Activated CD4-positive, alpha-beta T cell treated with anti-CD3 and anti-CD28 coated beads for 1 hour (primary cell): ENCODE data around the gene PRKAB1.
"Not testable (repeated sequence)": the region's sequence is repeated elsewhere in the genome, so short reads cannot be mapped to it uniquely, and the experiment has no call there.

Experiments used
- DNase-seq: peaks from one replicate; pipeline ENCODE4 v3.0.0-alpha.2; 2020

The PRKAB1 gene

GRCh38 chr12:119667577-119668323, at the start of gene PRKAB1:
TSS of gene PRKAB1 (plus strand) at chr12:119668133. CDS start at chr12:119668245, 112 bp downstream.
- DNase-seq = peak; percentile 92

GRCh38 chr12:119618328-119618896, 49.5 kb upstream of the PRKAB1 start:
- not testable (repeated sequence) for DNase-seq

GRCh38 chr12:119620490-119620889, 47.4 kb upstream of the PRKAB1 start:
- DNase-seq = no peak

- no peak for DNase-seq
These were observed 46.1 kb upstream of the PRKAB1 start for GRCh38 chr12:119621878-119622277.

- no peak for DNase-seq
These were observed 43.0 kb upstream of the PRKAB1 start for GRCh38 chr12:119624966-119625365.

- no peak for DNase-seq
These were observed 40.8 kb upstream of the PRKAB1 start for GRCh38 chr12:119627019-119627643.

GRCh38 chr12:119627686-119628085, 40.2 kb upstream of the PRKAB1 start:
- DNase-seq = no peak

GRCh38 chr12:119630223-119630780, 37.6 kb upstream of the PRKAB1 start:
- DNase-seq = no peak

GRCh38 chr12:119630962-119631550, 36.9 kb upstream of the PRKAB1 start:
- DNase-seq = no peak

GRCh38 chr12:119631930-119632678, 35.8 kb upstream of the PRKAB1 start:
- no peak for DNase-seq

GRCh38 chr12:119634743-119635142, 33.2 kb upstream of the PRKAB1 start:
- no peak for DNase-seq

- no peak for DNase-seq
These were observed 24.9 kb upstream of the PRKAB1 start for GRCh38 chr12:119642986-119643385.

- DNase-seq = no peak
These were observed 23.0 kb upstream of the PRKAB1 start for GRCh38 chr12:119644930-119645329.

- DNase-seq = no peak
These were observed 22.3 kb upstream of the PRKAB1 start for GRCh38 chr12:119645535-119646059.

GRCh38 chr12:119649202-119649808, 18.6 kb upstream of the PRKAB1 start:
- no peak for DNase-seq

GRCh38 chr12:119652665-119653064, 15.3 kb upstream of the PRKAB1 start:
- DNase-seq = no peak

- not testable (repeated sequence) for DNase-seq
These were observed 10.9 kb upstream of the PRKAB1 start for GRCh38 chr12:119657001-119657400.

- DNase-seq = not testable (repeated sequence)
These were observed 9.8 kb upstream of the PRKAB1 start for GRCh38 chr12:119658166-119658565.

- no peak for DNase-seq
These were observed 8.5 kb upstream of the PRKAB1 start for GRCh38 chr12:119659289-119659897.

- no peak for DNase-seq
These were observed 7.9 kb upstream of the PRKAB1 start for GRCh38 chr12:119660076-119660475.

- no peak for DNase-seq
These were observed 6.1 kb upstream of the PRKAB1 start for GRCh38 chr12:119661882-119662281.
